Skin epidermis (tissue), 12 donors: Measurements from ENCODE around the gene TRIM4.
"Not testable (repeated sequence)": the region's sequence is repeated elsewhere in the genome, so short reads cannot be mapped to it uniquely, and the experiment has no call there.

Experiments
- H3K27ac ChIP-seq, 21 experiments: fragments of 200-600 bp; sonication (generic) in 11 of 21; one replicate each; pipeline ENCODE4 v1.5.0; 2020; ENCODE audit warnings: mild to moderate bottlenecking in 3 of 21, inconsistent platforms in 2 of 21, moderate library complexity in 2 of 21
- H3K4me3 ChIP-seq, 7 experiments: fragments of 200-600 bp; sonication (generic) in 2 of 7; one replicate each; pipeline ENCODE4 v1.5.0; 2020; ENCODE audit warnings: inconsistent platforms in 2 of 7, mild to moderate bottlenecking in 2 of 7, moderate library complexity in 1 of 7

The TRIM4 gene

DNA sequence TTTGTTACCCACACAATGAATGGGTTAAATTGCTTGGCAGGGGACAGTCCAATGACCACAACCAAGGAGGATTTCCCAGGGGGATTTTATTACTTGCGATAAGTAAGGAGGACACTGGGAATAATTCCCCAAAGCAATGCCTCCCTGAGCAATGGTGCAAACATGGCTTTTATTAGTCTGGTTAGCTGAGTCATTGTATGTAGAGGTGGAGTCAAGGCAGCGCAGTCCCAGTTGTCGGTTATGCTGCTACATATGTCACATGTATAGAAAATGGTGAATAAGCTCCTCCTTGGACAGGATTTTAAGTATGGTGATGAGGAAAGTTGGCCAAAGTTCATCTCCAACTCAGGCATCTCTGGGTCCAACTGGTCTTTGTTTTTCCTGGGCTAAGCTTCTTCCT, 3.9 kb upstream of the TRIM4 start:
- Histone ChIP-seq H3K27ac (no peak overlapping the region), H3K4me3 (no peak overlapping the region)

- Histone ChIP-seq H3K4me3 (peak overlapping the region; percentile 75 to 98 (median 88)), H3K27ac (peak overlapping the region in 17 of 21 experiments; percentile 88 to 98 (median 93))
Measured at GRCh38 chr7:99920149-99920548, 819 bp upstream of the TRIM4 start.

DNA sequence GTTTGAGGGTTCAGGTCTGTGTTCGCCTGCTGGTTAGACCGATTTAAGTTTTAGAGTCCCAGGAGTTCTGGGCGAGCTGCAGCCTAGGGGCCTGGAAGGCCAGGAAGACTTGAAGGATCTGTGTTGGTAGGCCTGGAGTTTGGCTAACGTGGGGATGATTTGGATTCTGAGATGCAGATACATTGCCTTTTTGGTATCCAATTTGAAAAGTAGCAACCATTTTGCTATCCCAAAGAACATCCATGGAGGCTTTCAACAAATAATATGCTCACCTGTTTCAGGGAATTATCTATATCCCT, 433 bp upstream of the TRIM4 start:
- H3K4me3 ChIP-seq, result peak overlapping the region; percentile 75 to 98 (median 88)
- peak overlapping the region in 20 of 21 experiments; percentile 86 to 98 (median 93) for H3K27ac ChIP-seq

GRCh38 chr7:99910976-99911375, 8.4 kb downstream of the TRIM4 start:
- H3K4me3 ChIP-seq, result no peak overlapping the region
- H3K27ac ChIP-seq, result no peak overlapping the region

DNA sequence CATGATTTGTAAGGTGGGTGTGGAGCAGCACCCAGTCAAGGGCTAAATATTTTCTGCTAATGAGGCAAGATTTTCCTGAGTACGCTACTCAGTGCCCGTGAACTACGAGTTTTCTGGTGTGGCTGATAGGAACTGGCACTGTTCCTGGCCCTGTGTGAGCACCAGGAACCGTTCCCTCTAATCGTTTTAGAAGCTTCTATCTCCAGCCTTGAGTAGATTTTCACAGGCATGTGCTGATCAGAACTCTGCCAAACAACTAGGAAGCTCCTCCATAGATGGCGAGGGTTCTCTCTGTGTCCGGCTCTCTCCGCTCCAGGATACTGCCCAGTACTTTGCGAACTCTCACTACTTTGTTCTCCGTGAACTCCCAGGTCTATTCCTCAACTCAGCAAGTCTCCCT, 17.7 kb downstream of the TRIM4 start:
- H3K4me3 ChIP-seq, result no peak overlapping the region
- no peak overlapping the region for H3K27ac ChIP-seq

DNA sequence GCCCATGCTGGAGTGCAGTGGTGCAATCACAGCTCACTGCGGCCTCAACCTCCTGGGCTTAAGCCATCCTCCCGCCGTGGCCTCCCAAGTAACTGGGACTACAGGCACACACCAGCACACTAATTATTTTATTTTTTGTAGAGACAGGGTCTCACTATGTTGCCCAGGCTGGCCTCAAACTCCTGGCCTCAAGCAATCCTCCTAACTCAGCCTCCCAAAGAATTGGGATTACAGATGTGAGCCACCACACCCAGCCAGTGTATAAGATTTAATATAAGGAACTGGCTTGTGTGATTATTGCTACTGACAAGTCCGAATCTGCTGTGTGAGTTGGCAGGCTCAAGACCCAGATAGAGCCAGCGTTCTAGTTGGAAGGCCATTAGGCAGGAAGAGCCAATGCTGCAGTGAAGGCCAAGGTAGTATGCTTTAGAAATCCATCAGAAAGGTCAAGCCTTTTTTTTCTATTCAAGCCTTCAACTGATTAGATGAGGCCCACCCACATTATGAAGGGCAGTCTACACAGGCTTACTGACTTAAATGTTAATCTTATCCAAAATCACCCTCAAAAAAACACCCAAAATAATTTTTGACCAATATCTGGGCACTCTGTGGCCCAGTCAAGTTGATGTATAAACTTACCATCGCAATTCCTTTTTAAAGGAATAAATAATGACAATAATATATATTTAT, 19.4 kb downstream of the TRIM4 start:
- H3K4me3 ChIP-seq, result no peak overlapping the region
- H3K27ac ChIP-seq, result no peak overlapping the region

DNA sequence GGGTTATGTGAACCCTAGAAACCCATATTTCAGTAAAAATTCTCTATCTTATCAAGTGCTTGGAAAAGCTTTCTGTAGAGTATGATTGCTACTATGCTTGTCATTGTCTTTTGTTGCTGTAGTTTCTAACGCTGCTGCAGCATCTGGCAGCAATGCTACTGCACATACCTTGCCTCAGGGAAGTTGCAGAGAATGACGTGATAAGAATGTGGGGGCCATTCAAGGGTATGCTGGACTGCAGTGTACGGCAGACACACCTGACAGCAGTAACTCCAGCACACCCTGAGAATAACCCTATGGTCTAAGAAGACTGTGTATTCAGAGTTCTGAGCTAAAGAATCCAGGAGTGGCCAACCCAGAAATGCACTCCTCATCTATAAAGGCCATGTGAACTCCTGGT, 20.5 kb downstream of the TRIM4 start:
- Histone ChIP-seq H3K4me3 (no peak overlapping the region), H3K27ac (no peak overlapping the region)

GRCh38 chr7:99898023-99898357, 21.3 kb downstream of the TRIM4 start:
- Histone ChIP-seq H3K27ac (no peak overlapping the region), H3K4me3 (no peak overlapping the region)

GRCh38 chr7:99897322-99898022, 21.9 kb downstream of the TRIM4 start:
- Histone ChIP-seq H3K27ac (no peak overlapping the region), H3K4me3 (no peak overlapping the region)

GRCh38 chr7:99894738-99895137, 24.6 kb downstream of the TRIM4 start:
- Histone ChIP-seq H3K4me3 (no peak overlapping the region), H3K27ac (no peak overlapping the region)

DNA sequence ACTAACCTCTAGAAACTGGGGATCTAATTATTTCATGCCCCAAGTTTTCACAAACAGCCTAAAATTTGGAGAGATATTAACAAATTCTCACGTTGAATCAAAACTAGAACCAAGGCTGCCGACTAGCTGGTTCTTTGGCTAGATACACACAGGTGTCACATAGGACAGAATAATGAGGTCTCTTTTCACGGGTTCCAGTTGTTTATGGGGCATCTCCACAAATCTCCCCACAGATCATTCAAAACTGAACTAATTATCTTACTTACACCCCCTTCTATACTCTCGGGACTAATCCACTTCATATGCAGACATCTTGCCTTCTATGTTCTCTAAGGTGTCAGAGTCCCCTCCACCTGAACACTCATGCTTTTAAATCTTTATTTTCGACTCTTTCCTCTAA, 26.1 kb downstream of the TRIM4 start:
- Histone ChIP-seq H3K27ac (no peak overlapping the region), H3K4me3 (no peak overlapping the region)

- H3K4me3 ChIP-seq, H3K27ac ChIP-seq: not testable (repeated sequence)
Measured at GRCh38 chr7:99890348-99890747, 29.0 kb downstream of the TRIM4 start.

DNA sequence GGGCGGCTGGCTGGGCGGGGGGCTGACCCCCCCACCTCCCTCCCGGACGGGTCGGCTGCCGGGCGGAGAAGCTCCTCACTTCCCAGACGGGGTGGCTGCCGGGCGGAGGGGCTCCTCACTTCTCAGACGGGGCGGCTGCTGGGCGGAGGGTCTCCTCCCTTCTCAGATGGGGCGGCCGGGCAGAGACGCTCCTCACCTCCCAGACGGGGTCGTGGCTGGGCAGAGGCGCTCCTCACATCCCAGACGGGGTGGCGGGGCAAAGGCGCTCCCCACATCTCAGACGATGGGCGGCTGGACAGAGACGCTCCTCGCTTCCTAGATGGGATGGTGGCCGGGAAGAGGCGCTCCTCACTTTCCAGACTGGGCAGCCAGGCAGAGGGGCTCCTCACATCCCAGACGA, 31.0 kb downstream of the TRIM4 start:
- H3K27ac ChIP-seq, H3K4me3 ChIP-seq: not testable (repeated sequence)

DNA sequence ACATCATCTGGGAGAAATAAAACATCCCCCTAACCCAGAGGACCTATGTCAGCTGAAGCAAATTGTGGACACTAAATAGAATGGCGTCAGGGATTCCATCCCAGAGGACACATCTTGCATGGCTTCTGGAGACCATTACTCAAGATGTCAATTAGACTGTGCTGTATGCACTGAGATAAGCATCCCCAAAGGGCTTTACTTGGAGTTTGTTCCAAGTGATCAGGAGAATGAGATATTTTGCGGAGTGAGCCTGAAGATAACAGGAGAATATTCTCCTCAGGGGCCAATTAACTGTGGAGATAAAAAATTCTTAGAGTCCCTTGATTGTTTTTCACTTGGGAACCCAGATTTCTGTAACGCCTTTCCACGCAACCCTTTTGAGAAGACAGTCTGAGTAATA, 38.0 kb downstream of the TRIM4 start:
- H3K27ac ChIP-seq, result no peak overlapping the region
- H3K4me3 ChIP-seq, result no peak overlapping the region

- no peak within 1 kb of the TSS for H3K4me3 ChIP-seq
- no peak within 1 kb of the TSS for H3K27ac ChIP-seq
Measured at GRCh38 chr7:99876933-99877332, 42.4 kb downstream of the TRIM4 start, which contains the start of gene OR2AE1. Gene OR2AE1, minus strand, starts transcription at chr7:99877033. Its CDS starts 0 bp downstream, at chr7:99877033.

GRCh38 chr7:99876491-99876890, 42.8 kb downstream of the TRIM4 start:
- Histone ChIP-seq H3K27ac (no peak overlapping the region), H3K4me3 (no peak overlapping the region)

DNA sequence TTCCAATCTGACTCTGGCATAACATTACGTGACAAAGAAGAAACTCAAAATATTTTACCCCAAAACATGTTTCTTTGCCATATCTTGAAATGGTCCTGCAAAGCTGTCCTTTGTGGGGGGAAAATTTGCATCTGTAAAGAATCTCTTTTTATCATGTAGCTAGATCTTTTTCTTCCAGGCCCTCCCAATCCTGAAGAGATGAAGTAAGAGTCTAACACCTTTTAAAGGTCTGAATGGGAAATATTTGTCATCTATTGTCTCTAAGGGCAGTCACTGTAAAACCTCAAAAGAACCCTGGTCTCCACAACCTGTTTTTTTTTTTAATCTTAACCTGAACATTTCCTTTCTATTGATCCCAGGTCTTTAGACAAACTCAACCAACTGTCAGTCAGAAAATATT, 51.1 kb downstream of the TRIM4 start:
- no peak overlapping the region for H3K27ac ChIP-seq
- no peak overlapping the region for H3K4me3 ChIP-seq

- not testable (repeated sequence) for H3K4me3 ChIP-seq, H3K27ac ChIP-seq
Measured at GRCh38 chr7:99867477-99867876, 51.9 kb downstream of the TRIM4 start.

DNA sequence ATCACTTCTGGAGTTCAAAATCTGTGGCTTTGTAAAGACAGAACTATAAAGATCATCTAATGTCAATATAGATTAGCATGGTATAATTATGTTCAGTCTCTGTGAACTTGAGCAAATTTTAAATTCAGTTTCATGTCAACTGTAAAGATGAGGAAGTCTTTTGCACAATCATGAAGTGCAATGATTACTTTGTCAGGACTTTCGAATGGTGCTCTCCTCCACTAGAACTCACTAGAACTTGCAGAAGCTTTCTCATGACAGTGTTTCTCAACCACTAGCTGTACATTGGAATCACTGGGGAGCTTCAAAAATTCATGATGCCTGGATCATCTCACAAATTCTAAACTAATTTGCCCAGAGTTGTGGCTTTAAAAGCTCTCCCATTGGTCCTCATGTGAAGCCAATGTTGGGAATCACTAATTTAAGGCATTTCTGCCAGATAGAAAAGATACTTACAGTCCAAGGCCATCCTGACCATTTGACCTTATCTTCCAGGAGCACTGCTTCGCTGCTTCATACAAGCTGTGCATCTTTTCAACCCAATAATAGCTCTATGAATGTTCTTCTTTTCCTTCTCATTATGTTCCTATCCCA, 55.4 kb downstream of the TRIM4 start:
- H3K4me3 ChIP-seq, result no peak overlapping the region
- H3K27ac ChIP-seq, result no peak overlapping the region

- Histone ChIP-seq H3K27ac (peak overlapping the region in 1 of 21 experiments; percentile 22), H3K4me3 (no peak overlapping the region)
Measured at GRCh38 chr7:99860281-99861127, 58.8 kb downstream of the TRIM4 start.

- Histone ChIP-seq H3K4me3 (no peak overlapping the region), H3K27ac (no peak overlapping the region)
Measured at GRCh38 chr7:99855236-99855635, 64.1 kb downstream of the TRIM4 start.
